Parathyroid adenoma (tissue), 2 donors: Measurements from ENCODE around the gene CELSR3.

ENCODE experiments used
- H2AFZ ChIP-seq: fragments of 300-600 bp; sonication (generic); one replicate; pipeline ENCODE4 v1.7.0; 2017; ENCODE audit warnings: antibody characterized with exemption, mild to moderate bottlenecking
- H3K27ac ChIP-seq: fragments of 300-600 bp; sonication (generic); one replicate; pipeline ENCODE4 v1.7.0; 2017
- H3K27me3 ChIP-seq: fragments of 300-600 bp; sonication (generic); one replicate; pipeline ENCODE4 v1.7.0; 2017; ENCODE audit warnings: low read length; ENCODE audit not compliant: control insufficient read depth, insufficient read depth
- H3K36me3 ChIP-seq: fragments of 300-600 bp; sonication (generic); one replicate; pipeline ENCODE4 v1.7.0; 2017; ENCODE audit warnings: low read length; ENCODE audit not compliant: control insufficient read depth, insufficient read depth
- H3K4me1 ChIP-seq: fragments of 300-600 bp; sonication (generic); one replicate; pipeline ENCODE4 v1.7.0; 2017; ENCODE audit warnings: control low read depth
- H3K4me2 ChIP-seq: fragments of 300-600 bp; sonication (generic); one replicate; pipeline ENCODE4 v1.7.0; 2017; ENCODE audit warnings: low read length
- H3K4me3 ChIP-seq: fragments of 300-600 bp; sonication (generic); one replicate; pipeline ENCODE4 v1.7.0; 2017; ENCODE audit warnings: low read depth, low read length
- H3K79me2 ChIP-seq: fragments of 300-600 bp; sonication (generic); one replicate; pipeline ENCODE4 v1.7.0; 2017; ENCODE audit warnings: control low read depth
- H3K9ac ChIP-seq: fragments of 300-600 bp; sonication (generic); one replicate; pipeline ENCODE4 v1.7.0; 2017; ENCODE audit warnings: mild to moderate bottlenecking
- H3K9me3 ChIP-seq: fragments of 300-600 bp; sonication (generic); one replicate; pipeline ENCODE4 v1.7.0; 2017; ENCODE audit warnings: low read length; ENCODE audit not compliant: control insufficient read depth
- CTCF ChIP-seq: fragments of 300-600 bp; sonication (generic); IDR thresholded peaks from one replicate; pipeline ENCODE4 v1.7.0; 2017; ENCODE audit warnings: antibody characterized with exemption, mild to moderate bottlenecking
- donor health status: primary hyperparathyroidism.

Gene CELSR3

GRCh38 chr3:48690846-48691458 is 28.3 kb upstream of the CELSR3 start:
- no peaks in the 10 kb centered on the region for H3K27me3 ChIP-seq
- H3K79me2 ChIP-seq, result peaks cover 60% of the 10 kb centered on the region
- H3K36me3 ChIP-seq, result no peaks in the 10 kb centered on the region
- H3K27ac ChIP-seq, result no peak overlapping the region
- TF ChIP-seq CTCF, result no peak
- H3K4me2 ChIP-seq, result no peak overlapping the region
- H3K9ac ChIP-seq, result no peak overlapping the region
- H3K9me3 ChIP-seq, result no peaks in the 10 kb centered on the region
- H3K4me1 ChIP-seq, result peaks cover 23% of the 10 kb centered on the region
- H3K4me3 ChIP-seq, result no peak overlapping the region
- H2AFZ ChIP-seq, result no peak overlapping the region

GRCh38 chr3:48689384-48689783 is 26.7 kb upstream of the CELSR3 start:
- Histone ChIP-seq H2AFZ (no peak overlapping the region), H3K36me3 (no peaks in the 10 kb centered on the region), H3K9ac (no peak overlapping the region), H3K79me2 (peaks cover 70% of the 10 kb centered on the region), H3K4me2 (no peak overlapping the region), H3K4me3 (no peak overlapping the region), H3K27me3 (no peaks in the 10 kb centered on the region), H3K9me3 (no peaks in the 10 kb centered on the region), H3K27ac (no peak overlapping the region), H3K4me1 (peaks cover 16% of the 10 kb centered on the region)
- TF ChIP-seq CTCF, result no peak

GRCh38 chr3:48688737-48689075 is 26.0 kb upstream of the CELSR3 start:
- no peak overlapping the region for H3K9ac ChIP-seq
- no peak overlapping the region for H3K27ac ChIP-seq
- no peaks in the 10 kb centered on the region for H3K36me3 ChIP-seq
- peaks cover 67% of the 10 kb centered on the region for H3K79me2 ChIP-seq
- no peaks in the 10 kb centered on the region for H3K27me3 ChIP-seq
- no peak overlapping the region for H3K4me3 ChIP-seq
- H3K9me3 ChIP-seq, result no peaks in the 10 kb centered on the region
- no peak overlapping the region for H2AFZ ChIP-seq
- TF ChIP-seq CTCF, result no peak
- H3K4me1 ChIP-seq, result peaks cover 11% of the 10 kb centered on the region
- no peak overlapping the region for H3K4me2 ChIP-seq

- no peaks in the 10 kb centered on the region for H3K27me3 ChIP-seq
- H3K27ac ChIP-seq, result no peak overlapping the region
- no peak overlapping the region for H2AFZ ChIP-seq
- no peaks in the 10 kb centered on the region for H3K36me3 ChIP-seq
- H3K9me3 ChIP-seq, result no peaks in the 10 kb centered on the region
- no peak for TF ChIP-seq CTCF
- H3K79me2 ChIP-seq, result peaks cover 65% of the 10 kb centered on the region
- no peak overlapping the region for H3K9ac ChIP-seq
- H3K4me1 ChIP-seq, result peaks cover 14% of the 10 kb centered on the region
- no peak overlapping the region for H3K4me3 ChIP-seq
- no peak overlapping the region for H3K4me2 ChIP-seq
Observed at GRCh38 chr3:48688032-48688736, 25.5 kb upstream of the CELSR3 start.

GRCh38 chr3:48687220-48687678 is 24.6 kb upstream of the CELSR3 start:
- H3K4me1 ChIP-seq, result peaks cover 23% of the 10 kb centered on the region
- H3K27ac ChIP-seq, result peak overlapping the region; percentile 12
- no peaks in the 10 kb centered on the region for H3K9me3 ChIP-seq
- no peak for TF ChIP-seq CTCF
- peaks cover 56% of the 10 kb centered on the region for H3K79me2 ChIP-seq
- no peaks in the 10 kb centered on the region for H3K36me3 ChIP-seq
- no peak overlapping the region for H3K4me3 ChIP-seq
- H3K27me3 ChIP-seq, result no peaks in the 10 kb centered on the region
- no peak overlapping the region for H2AFZ ChIP-seq
- no peak overlapping the region for H3K4me2 ChIP-seq
- no peak overlapping the region for H3K9ac ChIP-seq
